Bronchial epithelial cell (primary cell): ENCODE measurements around the gene MLLT11. TPM values are rescaled to one million over a fixed set of nuclear protein-coding genes. Genes with fewer than 3 reads are reported as not detected.
A peak's percentile ranks its signal among the peaks of the same experiment; 100 is the strongest.
"Not testable (repeated sequence)": the region's sequence is repeated elsewhere in the genome, so short reads cannot be mapped to it uniquely, and the experiment has no call there.

Experiments used
- DNase-seq: peaks from one replicate; pipeline ENCODE4 v3.0.0-alpha.2; 2010; ENCODE audit warnings: low read depth
- FAIRE-seq: peaks from 2 replicates; lab custom pipeline; 2011; peaks lifted over from hg19 to GRCh38; lab: Jason Lieb, UNC
- H3K27me3 ChIP-seq: 2 replicates; pipeline ENCODE4 v1.5.1; 2011; ENCODE audit warnings: low read length; ENCODE audit not compliant: control insufficient read depth, insufficient read depth
- H3K36me3 ChIP-seq: 2 replicates; pipeline ENCODE4 v1.5.1; 2011; ENCODE audit warnings: low read length; ENCODE audit not compliant: control insufficient read depth, insufficient read depth
- H3K4me3 ChIP-seq: 2 replicates; pipeline ENCODE4 v1.5.1; 2011; ENCODE audit warnings: mild to moderate bottlenecking, low read depth, low read length, control low read depth
- CTCF ChIP-seq: IDR thresholded peaks from 2 replicates; pipeline ENCODE4 v1.5.1; 2011; ENCODE audit warnings: mild to moderate bottlenecking, moderate library complexity, low read length, control low read depth, inconsistent platforms; ENCODE audit not compliant: insufficient read depth, severe bottlenecking
- total RNA-seq: library from RNA; depleted of rRNA; stranded (reverse); fragments of >200 nt; gene quantifications from 2 replicates; pipeline ENCODE4 v1.2.1, GENCODE V29; 2014

The MLLT11 gene
- total RNA-seq, 1 donor from 2014 or later, result 0.79 TPM

DNA sequence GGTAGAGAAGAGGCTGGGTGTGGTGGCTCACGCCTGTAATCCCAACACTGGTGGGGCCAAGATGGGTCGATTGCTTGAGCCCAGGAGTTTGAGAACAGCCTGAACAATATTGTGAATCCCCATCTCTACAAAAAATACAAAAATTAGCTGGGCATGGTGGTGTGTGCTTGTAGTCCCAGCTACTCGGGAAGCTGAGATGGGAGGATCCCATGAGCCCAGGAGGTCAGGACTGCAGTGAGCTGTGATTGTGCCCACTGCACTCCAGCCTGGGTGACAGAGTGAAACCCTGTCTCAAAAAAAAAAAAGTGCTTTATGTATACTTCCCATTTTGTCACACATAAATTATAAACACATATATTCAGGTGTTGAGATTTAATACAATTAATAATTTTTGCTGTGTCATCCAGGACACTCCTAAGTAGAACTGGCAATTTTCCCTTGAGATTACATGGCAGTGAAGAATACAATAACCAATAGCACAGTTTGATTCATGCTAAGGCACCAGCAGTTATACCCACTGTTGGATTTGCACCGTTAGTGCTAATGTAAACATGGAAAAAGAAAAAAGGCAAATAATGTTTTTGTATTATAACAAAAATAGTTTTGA is 25.9 kb downstream of the MLLT11 start:
- H3K27me3 ChIP-seq, result no peaks in the 10 kb centered on the region
- no peak overlapping the region for H3K4me3 ChIP-seq
- H3K36me3 ChIP-seq, result no peaks in the 10 kb centered on the region
- DNase-seq (no peak), FAIRE-seq (no peak)
- TF ChIP-seq CTCF, result no peak

- H3K4me3 ChIP-seq, H3K36me3 ChIP-seq, FAIRE-seq, H3K27me3 ChIP-seq: not testable (repeated sequence)
- peak; percentile 31 for DNase-seq
These were observed 37.2 kb downstream of the MLLT11 start for GRCh38 chr1:151097426-151097825.

DNA sequence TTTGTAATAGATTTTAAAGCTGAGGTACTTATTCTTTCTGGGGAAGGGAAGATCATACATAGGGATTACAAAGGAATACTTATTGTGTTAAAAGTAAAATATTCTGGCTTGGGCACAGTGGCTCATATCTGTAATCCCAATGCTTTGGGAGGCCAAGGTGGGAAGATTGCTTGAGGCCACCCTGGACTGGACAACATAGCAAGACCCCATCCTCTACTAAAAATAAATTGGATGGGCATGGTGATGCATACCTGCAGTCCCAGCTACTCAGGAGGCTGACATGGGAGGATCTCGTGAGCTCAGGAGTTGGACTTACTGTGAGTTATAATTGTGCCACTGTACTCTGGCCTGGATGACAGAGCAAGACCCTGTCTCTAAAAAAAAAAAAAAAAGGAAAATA is 37.9 kb downstream of the MLLT11 start:
- Histone ChIP-seq H3K4me3 (no peak overlapping the region), H3K27me3 (no peaks in the 10 kb centered on the region), H3K36me3 (no peaks in the 10 kb centered on the region)
- DNase-seq (no peak), FAIRE-seq (no peak)
- no peak for TF ChIP-seq CTCF

DNA sequence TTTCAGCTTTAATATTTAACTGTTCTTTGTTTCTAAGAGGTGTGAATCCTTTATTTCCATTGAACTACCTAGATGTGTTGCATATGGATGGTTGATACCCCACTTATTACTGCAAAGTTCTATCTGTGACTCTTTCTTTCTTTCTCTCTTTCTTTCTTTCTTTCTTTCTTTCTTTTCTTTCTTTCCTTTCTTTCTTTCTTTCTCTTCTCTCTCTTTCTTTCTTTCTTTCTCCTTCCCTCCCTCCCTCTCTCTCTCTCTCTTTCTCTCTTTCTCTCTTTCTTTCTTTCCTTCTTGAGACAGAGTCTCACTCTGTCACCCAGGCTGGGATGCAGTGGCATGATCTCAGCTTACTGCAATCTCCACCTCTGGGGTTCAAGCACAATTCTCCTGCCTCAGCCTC is 44.4 kb downstream of the MLLT11 start:
- no peaks in the 10 kb centered on the region for H3K27me3 ChIP-seq
- no peaks in the 10 kb centered on the region for H3K36me3 ChIP-seq
- no peak for TF ChIP-seq CTCF
- no peak overlapping the region for H3K4me3 ChIP-seq
- FAIRE-seq (no peak), DNase-seq (no peak)

GRCh38 chr1:151106894-151107293 is 46.7 kb downstream of the MLLT11 start:
- no peak for TF ChIP-seq CTCF
- DNase-seq (peak; percentile 61), FAIRE-seq (no peak)
- Histone ChIP-seq H3K27me3 (no peaks in the 10 kb centered on the region), H3K4me3 (no peak overlapping the region), H3K36me3 (peaks cover 2% of the 10 kb centered on the region)

- no peak for TF ChIP-seq CTCF
- FAIRE-seq, result no peak
- no peak overlapping the region for H3K4me3 ChIP-seq
- H3K27me3 ChIP-seq, result no peaks in the 10 kb centered on the region
- DNase-seq, result no peak
- H3K36me3 ChIP-seq, result peaks cover 2% of the 10 kb centered on the region
These were observed 48.1 kb downstream of the MLLT11 start for GRCh38 chr1:151108331-151108730.
